OCI-LY3 (cell line): ENCODE data around the gene CRTAC1.
"Not testable (repeated sequence)": the region's sequence is repeated elsewhere in the genome, so short reads cannot be mapped to it uniquely, and the experiment has no call there.

Experiments
- EZH2phosphoT487 ChIP-seq: fragments of 200-600 bp; shearing (Covaris generic); IDR thresholded peaks from 2 replicates; pipeline ENCODE4 v1.6.1; 2018; ENCODE audit warnings: antibody characterized with exemption, mixed run types, low read depth
- TF ChIP-seq, protein P1 (sequence below): fragments of 200-600, 300-600 bp; sonication (generic); IDR thresholded peaks from 2 replicates; pipeline ENCODE4 v1.5.1; 2014; ENCODE audit warnings: antibody characterized with exemption, low read length, low read depth

DNA sequence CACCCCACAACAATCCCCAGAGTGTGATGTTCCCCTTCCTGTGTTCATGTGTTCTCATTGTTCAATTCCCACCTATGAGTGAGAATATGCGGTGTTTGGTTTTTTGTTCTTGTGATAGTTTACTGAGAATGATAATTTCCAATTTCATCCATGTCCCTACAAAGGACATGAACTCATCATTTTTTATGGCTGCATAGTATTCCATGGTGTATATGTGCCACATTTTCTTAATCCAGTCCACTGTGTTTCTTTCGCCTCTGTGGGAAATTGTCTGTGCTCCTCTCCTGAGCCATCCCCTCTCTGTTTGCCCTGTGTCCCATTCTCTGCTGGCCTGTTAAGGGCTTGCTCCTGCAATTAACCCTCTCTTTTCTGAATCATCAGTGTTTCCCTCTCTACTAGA lies 186.4 kb downstream of the CRTAC1 start:
- TF ChIP-seq, protein P1, sequence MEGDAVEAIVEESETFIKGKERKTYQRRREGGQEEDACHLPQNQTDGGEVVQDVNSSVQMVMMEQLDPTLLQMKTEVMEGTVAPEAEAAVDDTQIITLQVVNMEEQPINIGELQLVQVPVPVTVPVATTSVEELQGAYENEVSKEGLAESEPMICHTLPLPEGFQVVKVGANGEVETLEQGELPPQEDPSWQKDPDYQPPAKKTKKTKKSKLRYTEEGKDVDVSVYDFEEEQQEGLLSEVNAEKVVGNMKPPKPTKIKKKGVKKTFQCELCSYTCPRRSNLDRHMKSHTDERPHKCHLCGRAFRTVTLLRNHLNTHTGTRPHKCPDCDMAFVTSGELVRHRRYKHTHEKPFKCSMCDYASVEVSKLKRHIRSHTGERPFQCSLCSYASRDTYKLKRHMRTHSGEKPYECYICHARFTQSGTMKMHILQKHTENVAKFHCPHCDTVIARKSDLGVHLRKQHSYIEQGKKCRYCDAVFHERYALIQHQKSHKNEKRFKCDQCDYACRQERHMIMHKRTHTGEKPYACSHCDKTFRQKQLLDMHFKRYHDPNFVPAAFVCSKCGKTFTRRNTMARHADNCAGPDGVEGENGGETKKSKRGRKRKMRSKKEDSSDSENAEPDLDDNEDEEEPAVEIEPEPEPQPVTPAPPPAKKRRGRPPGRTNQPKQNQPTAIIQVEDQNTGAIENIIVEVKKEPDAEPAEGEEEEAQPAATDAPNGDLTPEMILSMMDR = not testable (repeated sequence)
- TF ChIP-seq EZH2phosphoT487 = not testable (repeated sequence)
